ENCODE data around the gene STK4.
"Not testable (repeated sequence)": the region's sequence is repeated elsewhere in the genome, so short reads cannot be mapped to it uniquely, and the experiment has no call there.

Gene STK4

GRCh38 chr20:44988631-44989171 is 22.4 kb downstream of the STK4 start:
- DNase-seq, result no peak

GRCh38 chr20:44990425-44990824 is 24.1 kb downstream of the STK4 start:
- DNase-seq, result peak in 2 of 5 experiments; percentile 30 to 66

GRCh38 chr20:44990957-44991356 is 24.6 kb downstream of the STK4 start:
- DNase-seq, result no peak

GRCh38 chr20:44993343-44993742 is 27.0 kb downstream of the STK4 start:
- DNase-seq, result peak in 1 of 5 experiments; percentile 65

- no peak for DNase-seq
Measured at GRCh38 chr20:44997171-44997570, 30.9 kb downstream of the STK4 start.

- no peak for DNase-seq
Measured at GRCh38 chr20:44997668-44998067, 31.4 kb downstream of the STK4 start.

GRCh38 chr20:45008521-45009049 is 42.3 kb downstream of the STK4 start:
- DNase-seq, result no peak

- DNase-seq, result no peak
Measured at GRCh38 chr20:45010399-45010828, 44.1 kb downstream of the STK4 start.

GRCh38 chr20:45011108-45011526 is 44.8 kb downstream of the STK4 start:
- peak in 3 of 5 experiments; percentile 16 to 42 (median 24) for DNase-seq

- DNase-seq, result no peak
Measured at GRCh38 chr20:45012682-45013302, 46.5 kb downstream of the STK4 start.

GRCh38 chr20:45014131-45014530 is 47.8 kb downstream of the STK4 start:
- DNase-seq, result not testable (repeated sequence)

GRCh38 chr20:45014671-45015415 is 48.5 kb downstream of the STK4 start:
- DNase-seq, result no peak

GRCh38 chr20:45016089-45016671 is 49.9 kb downstream of the STK4 start:
- DNase-seq, result no peak

- no peak for DNase-seq
Measured at GRCh38 chr20:45017281-45017680, 51.0 kb downstream of the STK4 start.

GRCh38 chr20:45017857-45018256 is 51.5 kb downstream of the STK4 start:
- no peak for DNase-seq

- no peak for DNase-seq
Measured at GRCh38 chr20:45019027-45019761, 52.9 kb downstream of the STK4 start.

- DNase-seq, result no peak
Measured at GRCh38 chr20:45019762-45020123, 53.4 kb downstream of the STK4 start.

GRCh38 chr20:45020236-45020886 is 54.0 kb downstream of the STK4 start:
- peak in 1 of 5 experiments; percentile 13 for DNase-seq

- DNase-seq, result no peak
Measured at GRCh38 chr20:45021631-45022030, 55.3 kb downstream of the STK4 start.

GRCh38 chr20:45023140-45023539 is 56.8 kb downstream of the STK4 start:
- DNase-seq, result not testable (repeated sequence)

GRCh38 chr20:45028424-45029136 is 62.3 kb downstream of the STK4 start:
- peak in 1 of 5 experiments; percentile 16 for DNase-seq

All from T-helper 2 cell (primary cell).